Measurements from ENCODE around the gene SAP30L.

SAP30L gene, protein sequence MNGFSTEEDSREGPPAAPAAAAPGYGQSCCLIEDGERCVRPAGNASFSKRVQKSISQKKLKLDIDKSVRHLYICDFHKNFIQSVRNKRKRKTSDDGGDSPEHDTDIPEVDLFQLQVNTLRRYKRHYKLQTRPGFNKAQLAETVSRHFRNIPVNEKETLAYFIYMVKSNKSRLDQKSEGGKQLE

GRCh38 chr5:154445422-154446194 lies at the start of gene SAP30L:
Gene SAP30L (plus strand): TSS chr5:154445997. CDS start chr5:154446605, 608 bp downstream.
- H3K36me3 Mint-ChIP-seq (ENCODE audit: low read depth) = peaks cover 25% of the 10 kb centered on the region
- H3K4me3 Mint-ChIP-seq = peak within 1 kb of the TSS; percentile 94
- DNase-seq (peak; percentile 95), ATAC-seq (peak; percentile 96)
- H3K9me3 Mint-ChIP-seq = no peaks in the 10 kb centered on the region
- no peaks in the 10 kb centered on the region for H3K27me3 Mint-ChIP-seq
- H3K4me1 Mint-ChIP-seq = peaks cover 45% of the 10 kb centered on the region
- H3K27ac Mint-ChIP-seq = peak within 1 kb of the TSS; percentile 85

DNA sequence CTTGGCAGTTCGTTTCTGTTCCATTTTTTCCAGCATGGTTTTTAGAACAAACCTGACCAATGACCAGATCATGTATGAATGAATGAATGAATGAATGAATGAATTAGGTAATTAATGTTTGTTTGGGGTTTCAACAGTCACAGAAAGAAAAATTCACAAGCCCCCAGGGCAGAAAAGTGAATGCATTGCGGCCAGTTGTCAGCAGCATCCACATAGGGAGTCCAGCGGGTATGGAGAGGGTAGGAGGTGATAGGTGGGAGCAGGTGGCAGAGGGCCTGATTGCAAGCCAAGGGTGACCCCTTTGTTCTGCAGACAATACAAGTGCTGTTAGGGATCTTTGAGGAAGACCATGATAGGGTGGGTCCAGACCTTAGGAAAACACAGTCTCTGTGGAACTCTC lies 49.7 kb upstream of the SAP30L start:
- H3K27me3 Mint-ChIP-seq = no peaks in the 10 kb centered on the region
- H3K9me3 Mint-ChIP-seq = no peaks in the 10 kb centered on the region
- no peak overlapping the region for H3K27ac Mint-ChIP-seq
- ATAC-seq = no peak
- no peak overlapping the region for H3K4me3 Mint-ChIP-seq
- H3K4me1 Mint-ChIP-seq = no peaks in the 10 kb centered on the region
- DNase-seq = no peak
- H3K36me3 Mint-ChIP-seq (ENCODE audit: low read depth) = peaks cover 5% of the 10 kb centered on the region

DNA sequence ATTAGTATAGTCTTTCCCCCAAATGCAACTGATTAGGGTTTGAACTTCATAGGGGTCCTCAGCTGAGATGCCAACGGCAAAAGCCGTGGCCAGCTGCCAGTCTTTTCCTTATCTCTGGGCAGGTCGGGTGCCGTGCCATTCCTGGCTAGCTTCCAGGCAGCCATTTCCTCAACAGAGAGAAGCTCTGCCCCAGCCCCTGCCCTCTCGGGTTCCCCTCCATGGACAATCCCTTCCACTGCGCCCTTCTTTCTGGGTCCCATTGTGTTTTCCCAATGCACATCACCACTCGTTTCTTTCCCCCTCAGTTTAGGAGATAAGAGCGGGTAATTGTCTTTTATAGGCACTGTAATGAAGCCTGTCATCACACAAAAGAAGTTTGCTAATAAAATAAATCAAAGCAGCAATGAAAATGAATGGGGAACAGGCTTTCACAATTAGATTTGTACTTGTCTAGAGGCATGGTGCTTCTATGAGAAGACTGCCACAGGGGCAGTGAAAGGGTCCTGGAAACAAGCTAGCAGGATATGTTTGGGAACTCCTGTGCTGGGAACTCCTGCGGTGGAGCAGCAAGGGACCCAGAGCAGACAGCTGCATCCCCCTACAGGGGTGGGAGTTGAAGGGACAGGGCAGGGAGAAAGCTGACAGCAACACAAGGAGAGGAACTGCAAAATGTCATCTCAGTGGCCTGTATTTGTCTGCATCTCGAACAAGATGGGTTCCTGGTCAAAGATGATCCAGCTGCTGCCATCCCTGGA lies 48.0 kb upstream of the SAP30L start:
- Mint-ChIP-seq H3K27me3 (no peaks in the 10 kb centered on the region), H3K4me1 (no peaks in the 10 kb centered on the region), H3K27ac (no peak overlapping the region), H3K36me3 (ENCODE audit: low read depth) (no peaks in the 10 kb centered on the region), H3K9me3 (no peaks in the 10 kb centered on the region), H3K4me3 (no peak overlapping the region)
- no peak for DNase-seq
- no peak for ATAC-seq

- H3K36me3 Mint-ChIP-seq (ENCODE audit: low read depth) = no peaks in the 10 kb centered on the region
- no peaks in the 10 kb centered on the region for H3K9me3 Mint-ChIP-seq
- H3K4me1 Mint-ChIP-seq = peaks cover 8% of the 10 kb centered on the region
- H3K4me3 Mint-ChIP-seq = no peak overlapping the region
- no peak overlapping the region for H3K27ac Mint-ChIP-seq
- DNase-seq (no peak), ATAC-seq (no peak)
- no peaks in the 10 kb centered on the region for H3K27me3 Mint-ChIP-seq
Measured at GRCh38 chr5:154400678-154401077, 45.1 kb upstream of the SAP30L start.

GRCh38 chr5:154401355-154401754 lies 44.4 kb upstream of the SAP30L start:
- Mint-ChIP-seq H3K27ac (no peak overlapping the region), H3K36me3 (ENCODE audit: low read depth) (no peaks in the 10 kb centered on the region), H3K27me3 (no peaks in the 10 kb centered on the region), H3K4me1 (peaks cover 8% of the 10 kb centered on the region), H3K9me3 (no peaks in the 10 kb centered on the region), H3K4me3 (no peak overlapping the region)
- ATAC-seq = no peak
- no peak for DNase-seq

DNA sequence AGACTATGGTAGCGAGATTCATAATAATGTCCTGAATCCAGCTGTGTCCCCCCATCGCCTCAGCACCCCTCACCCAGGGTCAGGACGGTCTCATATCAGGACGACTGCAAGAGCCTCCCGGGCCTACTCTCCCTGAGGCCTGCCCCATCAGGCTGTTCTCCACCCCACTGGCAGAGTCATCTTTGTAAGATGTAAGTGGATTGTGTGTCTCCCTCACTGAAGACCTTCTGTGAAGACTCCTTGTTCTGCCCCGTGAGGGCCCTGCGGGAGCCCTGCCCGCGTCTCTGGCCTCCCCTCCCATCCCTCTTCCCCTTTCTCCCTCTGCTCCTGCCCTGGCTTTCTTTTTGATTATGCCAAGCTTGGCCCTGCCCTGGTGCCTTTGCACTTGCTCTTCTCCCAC lies 43.9 kb upstream of the SAP30L start:
- Mint-ChIP-seq H3K4me3 (no peak overlapping the region), H3K4me1 (peaks cover 8% of the 10 kb centered on the region), H3K9me3 (no peaks in the 10 kb centered on the region), H3K27me3 (no peaks in the 10 kb centered on the region), H3K36me3 (ENCODE audit: low read depth) (no peaks in the 10 kb centered on the region), H3K27ac (no peak overlapping the region)
- DNase-seq (no peak), ATAC-seq (no peak)

GRCh38 chr5:154402611-154403010 lies 43.2 kb upstream of the SAP30L start:
- DNase-seq (no peak), ATAC-seq (no peak)
- Mint-ChIP-seq H3K9me3 (no peaks in the 10 kb centered on the region), H3K27me3 (no peaks in the 10 kb centered on the region), H3K36me3 (ENCODE audit: low read depth) (no peaks in the 10 kb centered on the region), H3K4me3 (no peak overlapping the region), H3K27ac (no peak overlapping the region), H3K4me1 (peaks cover 8% of the 10 kb centered on the region)

DNA sequence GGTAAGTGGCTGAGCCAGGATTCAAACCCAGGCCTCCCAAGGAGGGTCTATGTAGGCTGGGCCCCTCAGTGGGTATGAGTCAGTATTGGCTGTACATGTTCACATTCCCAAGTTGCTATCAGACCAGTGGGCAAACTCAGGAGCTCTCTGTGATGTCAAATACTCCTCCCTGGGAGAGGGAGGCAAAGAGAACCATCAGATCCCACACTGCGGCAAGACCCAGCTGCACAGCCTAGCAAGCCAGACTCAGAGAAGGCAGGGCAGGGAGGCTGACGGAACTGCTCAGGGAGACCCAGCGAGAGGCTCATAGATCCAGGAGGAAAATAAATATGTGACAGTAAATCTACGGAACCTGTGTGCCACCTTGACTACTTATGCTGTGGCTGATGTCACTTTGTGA lies 42.6 kb upstream of the SAP30L start:
- no peak for ATAC-seq
- Mint-ChIP-seq H3K4me3 (no peak overlapping the region), H3K9me3 (no peaks in the 10 kb centered on the region), H3K36me3 (ENCODE audit: low read depth) (no peaks in the 10 kb centered on the region), H3K4me1 (peaks cover 8% of the 10 kb centered on the region), H3K27me3 (no peaks in the 10 kb centered on the region), H3K27ac (no peak overlapping the region)
- DNase-seq = no peak

- Mint-ChIP-seq H3K27ac (no peak overlapping the region), H3K27me3 (no peaks in the 10 kb centered on the region)
- no peak for DNase-seq
Measured at GRCh38 chr5:154403776-154404387, 41.9 kb upstream of the SAP30L start.

DNA sequence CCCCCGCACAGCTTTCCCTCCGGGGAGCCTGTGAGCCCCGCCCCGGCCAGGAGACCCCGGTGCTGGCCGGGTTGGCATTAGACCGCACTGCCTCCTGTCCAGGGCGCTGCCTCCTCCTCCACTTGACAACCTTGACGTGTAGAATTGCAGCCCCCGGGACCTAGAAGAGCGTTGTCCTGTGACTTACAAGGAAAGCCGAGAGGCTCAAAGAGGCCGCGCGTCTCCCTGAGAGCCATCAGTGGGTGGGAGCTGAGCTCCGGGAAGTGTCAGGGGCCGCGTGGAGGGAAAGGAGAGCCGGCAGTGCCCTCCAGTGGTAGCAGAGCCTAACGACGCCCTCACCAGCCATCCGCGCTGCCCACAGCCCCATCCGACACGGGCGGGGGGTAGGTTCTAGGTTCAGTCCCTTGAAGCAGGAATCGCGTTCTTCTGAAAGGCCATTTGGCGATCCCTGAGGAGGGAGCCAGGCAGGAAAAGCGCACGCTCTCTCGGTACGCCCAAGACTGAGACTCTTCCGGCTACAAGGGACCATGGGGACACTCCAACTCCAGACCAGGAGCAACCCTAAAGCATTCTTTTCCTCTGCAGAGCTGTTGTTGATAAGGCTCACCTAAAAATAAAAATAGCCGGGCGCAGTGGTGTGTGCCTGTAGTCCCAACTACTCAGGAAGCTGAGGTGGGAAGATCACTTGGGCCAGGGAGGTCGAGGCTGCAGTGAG lies 40.6 kb upstream of the SAP30L start:
- peaks cover 8% of the 10 kb centered on the region for H3K4me1 Mint-ChIP-seq
- no peak overlapping the region for H3K27ac Mint-ChIP-seq
- no peaks in the 10 kb centered on the region for H3K27me3 Mint-ChIP-seq
- no peaks in the 10 kb centered on the region for H3K36me3 Mint-ChIP-seq (ENCODE audit: low read depth)
- DNase-seq (peak; percentile 82), ATAC-seq (peak; percentile 94)
- H3K9me3 Mint-ChIP-seq = no peaks in the 10 kb centered on the region
- peak overlapping the region; percentile 62 for H3K4me3 Mint-ChIP-seq

More at GRCh38 chr5:154403776-154404387, 41.9 kb upstream of the SAP30L start:
- Mint-ChIP-seq H3K4me3 (no peak overlapping the region), H3K36me3 (ENCODE audit: low read depth) (no peaks in the 10 kb centered on the region), H3K4me1 (peaks cover 8% of the 10 kb centered on the region), H3K9me3 (no peaks in the 10 kb centered on the region)
- ATAC-seq = no peak

- Mint-ChIP-seq H3K9me3 (no peaks in the 10 kb centered on the region), H3K36me3 (ENCODE audit: low read depth) (no peaks in the 10 kb centered on the region), H3K4me1 (peaks cover 8% of the 10 kb centered on the region), H3K4me3 (no peak overlapping the region), H3K27me3 (no peaks in the 10 kb centered on the region), H3K27ac (no peak overlapping the region)
- DNase-seq (no peak), ATAC-seq (no peak)
Measured at GRCh38 chr5:154406231-154406630, 39.6 kb upstream of the SAP30L start.

GRCh38 chr5:154406826-154407225 lies 39.0 kb upstream of the SAP30L start:
- no peaks in the 10 kb centered on the region for H3K27me3 Mint-ChIP-seq
- H3K4me1 Mint-ChIP-seq = peaks cover 8% of the 10 kb centered on the region
- DNase-seq = no peak
- H3K36me3 Mint-ChIP-seq (ENCODE audit: low read depth) = peaks cover 3% of the 10 kb centered on the region
- no peak overlapping the region for H3K4me3 Mint-ChIP-seq
- no peaks in the 10 kb centered on the region for H3K9me3 Mint-ChIP-seq
- no peak for ATAC-seq
- H3K27ac Mint-ChIP-seq = no peak overlapping the region

- peaks cover 7% of the 10 kb centered on the region for H3K36me3 Mint-ChIP-seq (ENCODE audit: low read depth)
- peaks cover 8% of the 10 kb centered on the region for H3K4me1 Mint-ChIP-seq
- H3K9me3 Mint-ChIP-seq = no peaks in the 10 kb centered on the region
- no peak overlapping the region for H3K4me3 Mint-ChIP-seq
- H3K27ac Mint-ChIP-seq = no peak overlapping the region
- ATAC-seq = no peak
- no peak for DNase-seq
- no peaks in the 10 kb centered on the region for H3K27me3 Mint-ChIP-seq
Measured at GRCh38 chr5:154408811-154409210, 37.0 kb upstream of the SAP30L start.

- Mint-ChIP-seq H3K9me3 (no peaks in the 10 kb centered on the region), H3K27me3 (no peaks in the 10 kb centered on the region), H3K27ac (no peak overlapping the region), H3K4me1 (peaks cover 8% of the 10 kb centered on the region), H3K4me3 (no peak overlapping the region), H3K36me3 (ENCODE audit: low read depth) (peaks cover 7% of the 10 kb centered on the region)
- ATAC-seq (no peak), DNase-seq (no peak)
Measured at GRCh38 chr5:154409230-154409840, 36.5 kb upstream of the SAP30L start.
